Gastroesophageal sphincter (tissue), 3 donors: Measurements from ENCODE around the gene SPINT1.

Experiments used
- CTCF ChIP-seq, 4 experiments: fragments of 200-600 bp in 2 of 4; fragments of 450-650 bp in 2 of 4; sonication (generic) in 1 of 4; IDR thresholded peaks; one replicate each; pipeline ENCODE4 v1.5.1; 2017 to 2019; ENCODE audit warnings: antibody characterized with exemption in 4 of 4, mild to moderate bottlenecking in 2 of 4, moderate library complexity in 2 of 4
- EP300 ChIP-seq: sonication (generic); formaldehyde crosslinking; IDR thresholded peaks from one replicate; pipeline ENCODE4 v1.6.1; 2017; ENCODE audit warnings: antibody characterized with exemption, mild to moderate bottlenecking
- POLR2A ChIP-seq, 2 donors: fragments of 450-650 bp; IDR thresholded peaks; one replicate each; pipeline ENCODE4 v1.6.1; 2017; ENCODE audit warnings: antibody characterized with exemption in 2 of 2, mild to moderate bottlenecking in 2 of 2, moderate library complexity in 1 of 2

GRCh38 chr15:40836020-40836419, 7.8 kb upstream of the SPINT1 start:
- TF ChIP-seq POLR2A (IDR thresholded peaks at IDR 0.05), result no peak
- no peak for TF ChIP-seq CTCF (IDR thresholded peaks at IDR 0.05)
- TF ChIP-seq EP300, result no peak
